ENCODE data around the gene SPAG16. TPM values are rescaled to one million over a fixed set of nuclear protein-coding genes. Genes with fewer than 3 reads are reported as not detected.

SPAG16 gene
- total and polyA plus RNA-seq, 4 donors: 8.7 to 90.6 (median 21.6) TPM

- no peak for DNase-seq
- 87 to 88% methylated on average over 1 of the region's 1 CpG for WGBS, 2 donors
- no peak for TF ChIP-seq CTCF (IDR thresholded peaks at IDR 0.05; ENCODE audit: control extremely low read depth, extremely low read depth)
Measured at GRCh38 chr2:214180071-214180470, 895.8 kb downstream of the SPAG16 start.

GRCh38 chr2:214180686-214181085 lies 896.4 kb downstream of the SPAG16 start:
- H3K4me3 ChIP-seq: no peak overlapping the region
- no peaks in the 10 kb centered on the region for H3K27me3 ChIP-seq (ENCODE audit: control insufficient read depth in 3 of 3, insufficient read depth in 3 of 3, low read length in 2 of 3)
- H3K27ac ChIP-seq (ENCODE audit: low read depth in 1 of 2, low read length in 1 of 2): no peak overlapping the region
- H3K9ac ChIP-seq (ENCODE audit: insufficient read depth in 1 of 2, low read length in 2 of 2): no peak overlapping the region
- H3K36me3 ChIP-seq (ENCODE audit: control insufficient read depth in 4 of 4, insufficient read depth in 4 of 4, low read length in 4 of 4): no peaks in the 10 kb centered on the region
- TF ChIP-seq CTCF (IDR thresholded peaks at IDR 0.05; ENCODE audit: control extremely low read depth, extremely low read depth): no peak
- H3K4me1 ChIP-seq (ENCODE audit: control insufficient read depth in 5 of 5, insufficient read depth in 5 of 5, low read length in 5 of 5): no peaks in the 10 kb centered on the region
- WGBS, 2 donors: 67 to 80% methylated on average over 3 of the region's 3 CpGs
- no peak for DNase-seq
- no peaks in the 10 kb centered on the region for H3K9me3 ChIP-seq (ENCODE audit: control insufficient read depth in 4 of 4, insufficient read depth in 3 of 4, low read length in 3 of 4)
- ATAC-seq (ENCODE audit: insufficient read depth, low FRiP score): no peak

More at GRCh38 chr2:214180071-214180470, 895.8 kb downstream of the SPAG16 start:
- no peaks in the 10 kb centered on the region for H3K27me3 ChIP-seq (ENCODE audit: control insufficient read depth in 3 of 3, insufficient read depth in 3 of 3, low read length in 2 of 3)
- ATAC-seq (ENCODE audit: insufficient read depth, low FRiP score): no peak
- H3K4me3 ChIP-seq: no peak overlapping the region
- no peak overlapping the region for H3K27ac ChIP-seq (ENCODE audit: low read depth in 1 of 2, low read length in 1 of 2)
- no peak overlapping the region for H3K9ac ChIP-seq (ENCODE audit: insufficient read depth in 1 of 2, low read length in 2 of 2)
- no peaks in the 10 kb centered on the region for H3K9me3 ChIP-seq (ENCODE audit: control insufficient read depth in 4 of 4, insufficient read depth in 3 of 4, low read length in 3 of 4)
- H3K4me1 ChIP-seq (ENCODE audit: control insufficient read depth in 5 of 5, insufficient read depth in 5 of 5, low read length in 5 of 5): no peaks in the 10 kb centered on the region
- no peaks in the 10 kb centered on the region for H3K36me3 ChIP-seq (ENCODE audit: control insufficient read depth in 4 of 4, insufficient read depth in 4 of 4, low read length in 4 of 4)

GRCh38 chr2:214184461-214184860 lies 900.2 kb downstream of the SPAG16 start:
- DNase-seq (no peak), ATAC-seq (ENCODE audit: insufficient read depth, low FRiP score) (no peak)
- Histone ChIP-seq H3K9ac (ENCODE audit: insufficient read depth in 1 of 2, low read length in 2 of 2) (no peak overlapping the region), H3K36me3 (ENCODE audit: control insufficient read depth in 4 of 4, insufficient read depth in 4 of 4, low read length in 4 of 4) (no peaks in the 10 kb centered on the region), H3K4me3 (no peak overlapping the region), H3K27me3 (ENCODE audit: control insufficient read depth in 3 of 3, insufficient read depth in 3 of 3, low read length in 2 of 3) (no peaks in the 10 kb centered on the region), H3K4me1 (ENCODE audit: control insufficient read depth in 5 of 5, insufficient read depth in 5 of 5, low read length in 5 of 5) (no peaks in the 10 kb centered on the region), H3K27ac (ENCODE audit: low read depth in 1 of 2, low read length in 1 of 2) (no peak overlapping the region), H3K9me3 (ENCODE audit: control insufficient read depth in 4 of 4, insufficient read depth in 3 of 4, low read length in 3 of 4) (no peaks in the 10 kb centered on the region)
- TF ChIP-seq CTCF (IDR thresholded peaks at IDR 0.05; ENCODE audit: control extremely low read depth, extremely low read depth): no peak
- WGBS, 2 donors: 56 to 79% methylated on average over 2 of the region's 2 CpGs

- no peak overlapping the region for H3K27ac ChIP-seq (ENCODE audit: low read depth in 1 of 2, low read length in 1 of 2)
- DNase-seq (no peak), ATAC-seq (ENCODE audit: insufficient read depth, low FRiP score) (no peak)
- H3K27me3 ChIP-seq (ENCODE audit: control insufficient read depth in 3 of 3, insufficient read depth in 3 of 3, low read length in 2 of 3): no peaks in the 10 kb centered on the region
- no peak overlapping the region for H3K4me3 ChIP-seq
- H3K4me1 ChIP-seq (ENCODE audit: control insufficient read depth in 5 of 5, insufficient read depth in 5 of 5, low read length in 5 of 5): no peaks in the 10 kb centered on the region
- H3K9me3 ChIP-seq (ENCODE audit: control insufficient read depth in 4 of 4, insufficient read depth in 3 of 4, low read length in 3 of 4): peaks cover 0 to under 1% (median 0%) of the 10 kb centered on the region in 4 donors
- WGBS, 2 donors: 84 to 88% methylated on average over 2 of the region's 2 CpGs
- H3K36me3 ChIP-seq (ENCODE audit: control insufficient read depth in 4 of 4, insufficient read depth in 4 of 4, low read length in 4 of 4): no peaks in the 10 kb centered on the region
- no peak for TF ChIP-seq CTCF (IDR thresholded peaks at IDR 0.05; ENCODE audit: control extremely low read depth, extremely low read depth)
- no peak overlapping the region for H3K9ac ChIP-seq (ENCODE audit: insufficient read depth in 1 of 2, low read length in 2 of 2)
Measured at GRCh38 chr2:214185546-214185945, 901.3 kb downstream of the SPAG16 start.

All from lung (tissue), 12 donors.